A549 (cell line): ENCODE data around the gene FNBP1L.
"Not testable (repeated sequence)": the region's sequence is repeated elsewhere in the genome, so short reads cannot be mapped to it uniquely, and the experiment has no call there.

Experiments used
- CHD4 ChIP-seq: fragments of 200-600 bp; sonication (generic); IDR thresholded peaks from 2 replicates; pipeline ENCODE4 v1.6.1; 2016; ENCODE audit warnings: antibody characterized with exemption, mild to moderate bottlenecking, borderline replicate concordance
- FOSL2 ChIP-seq, 2 experiments: fragments of 450-650 bp in 1 of 2; fragments of >200 bp in 1 of 2; sonication (Bioruptor Twin) in 1 of 2; formaldehyde crosslinking; IDR thresholded peaks; 2 replicates each; pipeline versions ENCODE4 v1.5.0 to v1.6.1; 2016 to 2020; ENCODE audit warnings: mild to moderate bottlenecking in 1 of 2, moderate library complexity in 1 of 2
- PHF8 ChIP-seq: fragments of 200-600 bp; sonication (generic); IDR thresholded peaks from 2 replicates; pipeline ENCODE4 v1.6.1; 2016; ENCODE audit warnings: low read depth, mild to moderate bottlenecking, antibody characterized with exemption, moderate library complexity, borderline replicate concordance
- RAD21 ChIP-seq, 2 experiments: fragments of >200 bp in 1 of 2; sonication (Bioruptor Twin) in 1 of 2; formaldehyde crosslinking in 1 of 2; IDR thresholded peaks in 1 of 2; conservative IDR thresholded peaks in 1 of 2; 2 replicates in 1 of 2; 3 replicates in 1 of 2; pipeline ENCODE4 v1.6.1; 2012 to 2018; ENCODE audit warnings: inconsistent platforms in 1 of 2
- TF ChIP-seq, protein P1 (sequence below): fragments of >200 bp; sonication (Bioruptor Twin); formaldehyde crosslinking; IDR thresholded peaks from 3 replicates; pipeline ENCODE4 v1.5.1; 2016
- TF ChIP-seq, protein P2 (sequence below): fragments of 200-600 bp; sonication (generic); IDR thresholded peaks from 2 replicates; pipeline ENCODE4 v1.6.1; 2016; ENCODE audit warnings: antibody characterized with exemption, mild to moderate bottlenecking, moderate library complexity
- TF ChIP-seq, protein P3 (sequence below): fragments of 150-350 bp; IDR thresholded peaks from 2 replicates; pipeline ENCODE4 v1.6.1; 2014; ENCODE audit warnings: low read depth, mild to moderate bottlenecking, low read length

DNA sequence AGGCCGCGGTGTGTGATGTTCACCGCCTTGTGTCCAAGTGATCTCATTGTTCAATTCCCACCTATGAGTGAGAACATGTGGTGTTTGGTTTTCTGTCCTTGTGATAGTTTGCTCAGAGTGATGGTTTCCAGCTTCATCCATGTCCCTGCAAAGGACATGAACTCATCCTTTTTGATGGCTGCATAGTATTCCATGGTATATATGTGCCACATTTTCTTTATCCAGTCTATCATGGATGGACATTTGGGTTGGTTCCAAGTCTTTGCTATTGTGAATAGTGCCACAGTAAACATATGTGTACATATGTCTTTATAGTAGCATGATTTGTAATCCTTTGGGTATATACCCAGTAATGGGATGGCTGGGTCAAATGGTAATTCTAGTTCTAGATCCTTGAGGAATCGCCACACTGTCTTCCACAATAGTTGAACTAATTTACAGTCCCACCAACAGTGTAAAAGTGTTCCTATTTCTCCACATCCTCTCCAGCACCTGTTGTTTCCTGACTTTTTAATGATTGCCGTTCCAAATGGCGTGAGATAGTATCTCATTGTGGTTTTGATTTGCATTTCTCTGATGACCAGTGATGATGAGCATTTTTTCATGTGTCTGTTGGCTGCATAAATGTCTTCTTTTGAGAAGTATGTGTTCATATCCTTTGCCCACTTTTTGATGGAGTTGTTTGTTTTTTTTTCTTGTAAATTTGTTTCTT, 17.6 kb downstream of the FNBP1L start:
- TF ChIP-seq PHF8; CHD4; RAD21 (conservative IDR thresholded peaks at IDR 0.05 in 1 of 2, IDR thresholded peaks at IDR 0.05 in 1 of 2); FOSL2 (IDR thresholded peaks at IDR 0.05); FOSL2 (CRISPR knock-in tag; IDR thresholded peaks at IDR 0.05): not testable (repeated sequence)
- TF ChIP-seq, protein P1, sequence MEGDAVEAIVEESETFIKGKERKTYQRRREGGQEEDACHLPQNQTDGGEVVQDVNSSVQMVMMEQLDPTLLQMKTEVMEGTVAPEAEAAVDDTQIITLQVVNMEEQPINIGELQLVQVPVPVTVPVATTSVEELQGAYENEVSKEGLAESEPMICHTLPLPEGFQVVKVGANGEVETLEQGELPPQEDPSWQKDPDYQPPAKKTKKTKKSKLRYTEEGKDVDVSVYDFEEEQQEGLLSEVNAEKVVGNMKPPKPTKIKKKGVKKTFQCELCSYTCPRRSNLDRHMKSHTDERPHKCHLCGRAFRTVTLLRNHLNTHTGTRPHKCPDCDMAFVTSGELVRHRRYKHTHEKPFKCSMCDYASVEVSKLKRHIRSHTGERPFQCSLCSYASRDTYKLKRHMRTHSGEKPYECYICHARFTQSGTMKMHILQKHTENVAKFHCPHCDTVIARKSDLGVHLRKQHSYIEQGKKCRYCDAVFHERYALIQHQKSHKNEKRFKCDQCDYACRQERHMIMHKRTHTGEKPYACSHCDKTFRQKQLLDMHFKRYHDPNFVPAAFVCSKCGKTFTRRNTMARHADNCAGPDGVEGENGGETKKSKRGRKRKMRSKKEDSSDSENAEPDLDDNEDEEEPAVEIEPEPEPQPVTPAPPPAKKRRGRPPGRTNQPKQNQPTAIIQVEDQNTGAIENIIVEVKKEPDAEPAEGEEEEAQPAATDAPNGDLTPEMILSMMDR: not testable (repeated sequence)
- TF ChIP-seq, protein P2, sequence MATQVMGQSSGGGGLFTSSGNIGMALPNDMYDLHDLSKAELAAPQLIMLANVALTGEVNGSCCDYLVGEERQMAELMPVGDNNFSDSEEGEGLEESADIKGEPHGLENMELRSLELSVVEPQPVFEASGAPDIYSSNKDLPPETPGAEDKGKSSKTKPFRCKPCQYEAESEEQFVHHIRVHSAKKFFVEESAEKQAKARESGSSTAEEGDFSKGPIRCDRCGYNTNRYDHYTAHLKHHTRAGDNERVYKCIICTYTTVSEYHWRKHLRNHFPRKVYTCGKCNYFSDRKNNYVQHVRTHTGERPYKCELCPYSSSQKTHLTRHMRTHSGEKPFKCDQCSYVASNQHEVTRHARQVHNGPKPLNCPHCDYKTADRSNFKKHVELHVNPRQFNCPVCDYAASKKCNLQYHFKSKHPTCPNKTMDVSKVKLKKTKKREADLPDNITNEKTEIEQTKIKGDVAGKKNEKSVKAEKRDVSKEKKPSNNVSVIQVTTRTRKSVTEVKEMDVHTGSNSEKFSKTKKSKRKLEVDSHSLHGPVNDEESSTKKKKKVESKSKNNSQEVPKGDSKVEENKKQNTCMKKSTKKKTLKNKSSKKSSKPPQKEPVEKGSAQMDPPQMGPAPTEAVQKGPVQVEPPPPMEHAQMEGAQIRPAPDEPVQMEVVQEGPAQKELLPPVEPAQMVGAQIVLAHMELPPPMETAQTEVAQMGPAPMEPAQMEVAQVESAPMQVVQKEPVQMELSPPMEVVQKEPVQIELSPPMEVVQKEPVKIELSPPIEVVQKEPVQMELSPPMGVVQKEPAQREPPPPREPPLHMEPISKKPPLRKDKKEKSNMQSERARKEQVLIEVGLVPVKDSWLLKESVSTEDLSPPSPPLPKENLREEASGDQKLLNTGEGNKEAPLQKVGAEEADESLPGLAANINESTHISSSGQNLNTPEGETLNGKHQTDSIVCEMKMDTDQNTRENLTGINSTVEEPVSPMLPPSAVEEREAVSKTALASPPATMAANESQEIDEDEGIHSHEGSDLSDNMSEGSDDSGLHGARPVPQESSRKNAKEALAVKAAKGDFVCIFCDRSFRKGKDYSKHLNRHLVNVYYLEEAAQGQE: not testable (repeated sequence)
- TF ChIP-seq, protein P3, sequence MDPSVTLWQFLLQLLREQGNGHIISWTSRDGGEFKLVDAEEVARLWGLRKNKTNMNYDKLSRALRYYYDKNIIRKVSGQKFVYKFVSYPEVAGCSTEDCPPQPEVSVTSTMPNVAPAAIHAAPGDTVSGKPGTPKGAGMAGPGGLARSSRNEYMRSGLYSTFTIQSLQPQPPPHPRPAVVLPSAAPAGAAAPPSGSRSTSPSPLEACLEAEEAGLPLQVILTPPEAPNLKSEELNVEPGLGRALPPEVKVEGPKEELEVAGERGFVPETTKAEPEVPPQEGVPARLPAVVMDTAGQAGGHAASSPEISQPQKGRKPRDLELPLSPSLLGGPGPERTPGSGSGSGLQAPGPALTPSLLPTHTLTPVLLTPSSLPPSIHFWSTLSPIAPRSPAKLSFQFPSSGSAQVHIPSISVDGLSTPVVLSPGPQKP: not testable (repeated sequence)
